ENCODE results near the gene ACSM6. TPM values are rescaled to one million over a fixed set of nuclear protein-coding genes. Genes with fewer than 3 reads are reported as not detected.

Gene ACSM6
- not detected in 2 replicates for total RNA-seq (ENCODE audit: low replicate concordance)

- no peak for DNase-seq (ENCODE audit: low read depth)
These were observed at the start of gene ACSM6 for GRCh38 chr10:95193944-95194343. TSS of gene ACSM6 (plus strand) at chr10:95194238. CDS start at chr10:95194486, 248 bp downstream.

GRCh38 chr10:95168694-95169093 lies 25.3 kb upstream of the ACSM6 start:
- H3K4me3 ChIP-seq (ENCODE audit: low read depth, low read length), result no peak overlapping the region
- TF ChIP-seq CTCF (IDR thresholded peaks at IDR 0.05; ENCODE audit: insufficient read depth, low read length), result no peak
- no peak for DNase-seq (ENCODE audit: low read depth)

More at GRCh38 chr10:95193944-95194343, at the start of gene ACSM6:
- no peak within 1 kb of the TSS for H3K4me3 ChIP-seq (ENCODE audit: low read depth, low read length)
- TF ChIP-seq CTCF (IDR thresholded peaks at IDR 0.05; ENCODE audit: insufficient read depth, low read length), result no peak

GRCh38 chr10:95169522-95169921 lies 24.5 kb upstream of the ACSM6 start:
- TF ChIP-seq CTCF (IDR thresholded peaks at IDR 0.05; ENCODE audit: insufficient read depth, low read length), result no peak
- DNase-seq (ENCODE audit: low read depth), result no peak

GRCh38 chr10:95170790-95171189 lies 23.2 kb upstream of the ACSM6 start:
- H3K4me3 ChIP-seq (ENCODE audit: low read depth, low read length), result no peak overlapping the region
- TF ChIP-seq CTCF (IDR thresholded peaks at IDR 0.05; ENCODE audit: insufficient read depth, low read length), result no peak
- DNase-seq (ENCODE audit: low read depth), result no peak

More at GRCh38 chr10:95169522-95169921, 24.5 kb upstream of the ACSM6 start:
- no peak overlapping the region for H3K4me3 ChIP-seq (ENCODE audit: low read depth, low read length)

- H3K4me3 ChIP-seq (ENCODE audit: low read depth, low read length), result no peak overlapping the region
- no peak for TF ChIP-seq CTCF (IDR thresholded peaks at IDR 0.05; ENCODE audit: insufficient read depth, low read length)
- no peak for DNase-seq (ENCODE audit: low read depth)
These were observed 22.7 kb upstream of the ACSM6 start for GRCh38 chr10:95171336-95171735.

- DNase-seq (ENCODE audit: low read depth), result no peak
- H3K4me3 ChIP-seq (ENCODE audit: low read depth, low read length), result no peak overlapping the region
- no peak for TF ChIP-seq CTCF (IDR thresholded peaks at IDR 0.05; ENCODE audit: insufficient read depth, low read length)
These were observed 21.2 kb upstream of the ACSM6 start for GRCh38 chr10:95172851-95173250.

- no peak overlapping the region for H3K4me3 ChIP-seq (ENCODE audit: low read depth, low read length)
- TF ChIP-seq CTCF (IDR thresholded peaks at IDR 0.05; ENCODE audit: insufficient read depth, low read length), result no peak
- DNase-seq (ENCODE audit: low read depth), result no peak
These were observed 17.9 kb upstream of the ACSM6 start for GRCh38 chr10:95176101-95176500.
